ENCODE measurements around the gene UPF1.
"Not testable (repeated sequence)": the region's sequence is repeated elsewhere in the genome, so short reads cannot be mapped to it uniquely, and the experiment has no call there.

Gene UPF1

DNA sequence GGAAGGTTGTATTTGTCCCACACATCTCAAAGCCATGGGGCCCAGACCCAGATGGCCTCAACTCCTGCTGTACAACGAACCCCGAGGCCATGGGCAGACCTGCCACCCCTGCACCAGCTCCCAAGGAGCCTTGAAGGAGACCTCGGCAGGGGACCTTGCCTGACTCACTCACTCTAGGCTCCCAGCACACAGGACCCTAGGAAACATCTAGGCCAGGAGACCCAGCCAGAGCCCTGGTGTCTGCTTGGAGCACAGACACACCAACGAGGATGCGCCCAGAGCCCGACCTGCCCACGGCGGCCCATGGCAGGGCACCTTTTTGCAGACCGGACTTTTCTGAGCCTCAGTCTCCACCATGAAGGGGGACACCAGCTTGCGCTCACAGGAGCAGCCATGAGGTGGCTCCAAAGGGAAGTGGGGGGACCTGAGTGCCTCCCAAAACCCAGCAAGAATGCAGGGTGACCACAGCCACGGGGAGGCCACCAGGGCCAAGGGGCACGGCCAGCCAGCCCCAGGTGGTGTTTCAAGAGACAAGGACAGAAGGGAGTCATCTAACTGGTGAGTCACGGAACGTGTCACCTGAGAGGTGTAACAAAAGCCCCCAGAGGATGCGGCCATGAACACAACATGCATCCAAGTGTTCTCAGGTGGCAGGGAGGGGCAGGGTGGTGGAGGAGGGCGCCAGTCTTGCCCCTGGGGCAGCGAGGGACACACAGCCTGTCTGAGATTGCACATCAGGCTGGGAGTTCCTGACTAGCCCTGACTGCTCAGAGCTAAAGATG is 69.1 kb downstream of the UPF1 start:
- no peak overlapping the region for H3K4me3 ChIP-seq (ENCODE audit: low read depth, low read length)
- H3K27me3 ChIP-seq (ENCODE audit: control insufficient read depth, insufficient read depth, low read length): peaks cover 5% of the 10 kb centered on the region
- no peaks in the 10 kb centered on the region for H3K9me3 ChIP-seq (ENCODE audit: control insufficient read depth, insufficient read depth, low read length)
- H3K36me3 ChIP-seq (ENCODE audit: control insufficient read depth, insufficient read depth, low read length): peaks cover 29% of the 10 kb centered on the region
- H3K4me1 ChIP-seq (ENCODE audit: control insufficient read depth, insufficient read depth, low read length): no peaks in the 10 kb centered on the region
- H3K9ac ChIP-seq (ENCODE audit: low read depth, low read length): no peak overlapping the region

DNA sequence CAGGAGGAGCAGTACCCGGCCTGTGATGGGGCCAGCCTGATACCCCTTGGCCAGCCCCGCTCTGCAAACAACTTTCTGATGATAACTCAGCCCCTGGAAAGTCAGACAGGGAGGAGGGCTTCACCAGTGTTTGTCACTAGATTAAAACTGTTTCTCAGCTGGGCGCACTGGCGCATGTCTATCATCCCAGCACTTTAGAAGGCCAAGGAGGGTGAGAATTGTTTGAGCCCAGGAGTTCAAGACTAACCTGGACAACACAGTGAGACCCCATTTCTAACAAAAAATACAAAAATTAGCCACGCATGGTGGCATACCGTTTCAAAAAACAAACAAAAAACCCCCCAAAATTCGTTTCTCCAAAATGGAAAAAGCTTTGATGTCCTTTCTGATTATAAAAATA is 69.7 kb downstream of the UPF1 start:
- Histone ChIP-seq H3K4me3 (ENCODE audit: low read depth, low read length) (no peak overlapping the region), H3K36me3 (ENCODE audit: control insufficient read depth, insufficient read depth, low read length) (peaks cover 34% of the 10 kb centered on the region), H3K27me3 (ENCODE audit: control insufficient read depth, insufficient read depth, low read length) (peaks cover 4% of the 10 kb centered on the region), H3K9ac (ENCODE audit: low read depth, low read length) (no peak overlapping the region), H3K4me1 (ENCODE audit: control insufficient read depth, insufficient read depth, low read length) (no peaks in the 10 kb centered on the region), H3K9me3 (ENCODE audit: control insufficient read depth, insufficient read depth, low read length) (no peaks in the 10 kb centered on the region)

DNA sequence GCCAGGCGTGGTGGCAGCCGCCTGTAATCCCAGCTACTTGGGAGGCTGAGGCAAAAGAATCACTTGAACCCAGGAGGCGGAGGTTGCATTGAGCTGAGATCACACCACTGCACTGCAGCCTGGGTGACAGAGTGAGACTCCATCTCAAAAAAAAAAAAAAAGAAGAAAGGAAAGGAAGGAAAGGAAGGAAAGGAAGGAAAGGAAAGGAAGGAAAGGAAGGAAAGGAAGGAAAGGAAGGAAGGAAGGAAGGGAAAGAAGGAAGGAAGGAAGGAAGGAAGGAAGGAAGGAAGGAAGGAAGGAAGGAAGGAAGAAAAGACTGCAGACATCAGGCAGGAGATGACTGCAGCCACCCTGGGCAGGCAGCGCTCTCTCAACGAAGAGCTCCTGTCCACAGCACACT is 70.8 kb downstream of the UPF1 start:
- peaks cover 43% of the 10 kb centered on the region for H3K36me3 ChIP-seq (ENCODE audit: control insufficient read depth, insufficient read depth, low read length)
- not testable (repeated sequence) for H3K4me3 ChIP-seq (ENCODE audit: low read depth, low read length); H3K9ac ChIP-seq (ENCODE audit: low read depth, low read length); H3K27me3 ChIP-seq (ENCODE audit: control insufficient read depth, insufficient read depth, low read length); H3K9me3 ChIP-seq (ENCODE audit: control insufficient read depth, insufficient read depth, low read length); H3K4me1 ChIP-seq (ENCODE audit: control insufficient read depth, insufficient read depth, low read length)

DNA sequence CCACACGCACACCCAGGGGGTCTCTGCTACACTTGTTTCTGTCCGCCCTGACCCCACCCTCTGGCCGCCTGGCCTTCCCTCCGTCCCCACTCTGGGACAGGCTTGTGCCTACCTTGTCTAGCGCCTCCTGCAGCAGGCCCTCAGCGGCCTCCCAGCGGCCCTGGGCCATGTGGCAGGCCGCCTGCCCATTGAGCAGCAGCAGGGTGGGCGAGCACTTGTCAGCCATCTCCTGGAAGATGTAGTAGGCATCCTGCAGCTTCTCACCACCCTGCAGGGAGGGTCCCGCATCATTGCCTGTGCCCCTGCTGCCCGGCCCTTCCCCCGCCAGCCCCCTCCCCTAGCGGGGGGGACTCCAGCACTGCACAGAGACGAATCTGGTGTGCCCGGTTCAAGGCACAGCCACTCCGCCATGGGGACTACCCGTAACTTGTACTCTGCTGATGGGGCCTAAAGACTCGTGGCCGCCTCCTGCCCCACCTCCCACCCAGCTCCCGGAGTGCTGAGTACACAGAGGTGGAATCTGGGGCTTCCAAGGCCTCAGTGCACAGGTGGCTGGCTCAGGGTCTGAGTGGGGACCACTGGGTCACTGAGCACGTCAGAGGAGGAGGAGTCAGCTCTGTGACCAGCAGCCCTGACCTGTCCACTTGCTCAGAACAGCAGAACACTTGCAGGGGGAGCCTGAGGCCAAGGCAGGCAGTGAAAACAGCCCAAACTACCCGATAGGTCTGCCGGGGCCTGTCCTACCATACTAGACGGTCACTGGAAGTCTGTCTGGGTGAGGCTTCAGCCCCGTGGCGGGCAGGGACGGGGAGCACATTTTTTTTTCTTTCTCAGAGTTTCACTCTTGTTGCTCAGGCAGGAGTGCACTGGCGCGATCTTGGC is 71.6 kb downstream of the UPF1 start:
- no peaks in the 10 kb centered on the region for H3K4me1 ChIP-seq (ENCODE audit: control insufficient read depth, insufficient read depth, low read length)
- H3K36me3 ChIP-seq (ENCODE audit: control insufficient read depth, insufficient read depth, low read length): peaks cover 46% of the 10 kb centered on the region
- no peak overlapping the region for H3K9ac ChIP-seq (ENCODE audit: low read depth, low read length)
- H3K27me3 ChIP-seq (ENCODE audit: control insufficient read depth, insufficient read depth, low read length): no peaks in the 10 kb centered on the region
- no peak overlapping the region for H3K4me3 ChIP-seq (ENCODE audit: low read depth, low read length)
- no peaks in the 10 kb centered on the region for H3K9me3 ChIP-seq (ENCODE audit: control insufficient read depth, insufficient read depth, low read length)

DNA sequence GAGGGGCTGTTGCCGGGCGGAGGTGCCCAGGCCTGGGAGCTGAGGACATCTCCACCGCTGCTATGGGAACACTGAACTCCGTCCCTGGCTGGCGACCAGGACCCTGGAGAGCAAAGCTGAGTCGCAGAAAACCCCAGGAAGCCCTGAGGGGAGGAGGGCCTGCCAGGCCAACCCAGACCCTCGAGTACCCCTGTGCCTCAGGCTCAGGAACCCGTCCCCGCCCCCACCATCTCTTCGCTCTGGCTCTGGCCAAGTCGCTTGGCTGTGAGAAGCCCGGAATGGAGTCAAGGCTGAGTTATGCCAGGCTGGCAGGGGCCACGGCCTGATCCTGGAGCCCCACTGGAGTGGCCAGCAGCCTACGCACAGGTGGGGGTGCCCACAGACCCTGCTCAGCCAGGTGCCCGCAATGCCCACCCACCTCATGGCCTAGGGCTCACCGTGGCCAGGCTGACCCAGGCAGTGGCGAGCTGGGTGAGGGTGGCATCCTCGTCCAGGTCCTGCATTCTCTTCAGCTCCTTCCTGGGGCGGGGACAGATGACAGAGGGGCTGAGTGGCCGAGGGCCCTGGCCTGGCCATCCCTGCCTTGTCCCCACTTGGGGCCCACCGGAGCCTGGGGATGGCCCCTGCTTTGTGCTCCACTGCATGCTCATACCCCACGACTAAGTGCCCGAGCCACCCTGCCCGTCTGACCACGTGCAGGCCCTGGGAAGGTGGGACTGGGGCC is 72.7 kb downstream of the UPF1 start:
- Histone ChIP-seq H3K9me3 (ENCODE audit: control insufficient read depth, insufficient read depth, low read length) (no peaks in the 10 kb centered on the region), H3K9ac (ENCODE audit: low read depth, low read length) (no peak overlapping the region), H3K4me1 (ENCODE audit: control insufficient read depth, insufficient read depth, low read length) (no peaks in the 10 kb centered on the region), H3K27me3 (ENCODE audit: control insufficient read depth, insufficient read depth, low read length) (no peaks in the 10 kb centered on the region), H3K36me3 (ENCODE audit: control insufficient read depth, insufficient read depth, low read length) (peaks cover 41% of the 10 kb centered on the region), H3K4me3 (ENCODE audit: low read depth, low read length) (no peak overlapping the region)

DNA sequence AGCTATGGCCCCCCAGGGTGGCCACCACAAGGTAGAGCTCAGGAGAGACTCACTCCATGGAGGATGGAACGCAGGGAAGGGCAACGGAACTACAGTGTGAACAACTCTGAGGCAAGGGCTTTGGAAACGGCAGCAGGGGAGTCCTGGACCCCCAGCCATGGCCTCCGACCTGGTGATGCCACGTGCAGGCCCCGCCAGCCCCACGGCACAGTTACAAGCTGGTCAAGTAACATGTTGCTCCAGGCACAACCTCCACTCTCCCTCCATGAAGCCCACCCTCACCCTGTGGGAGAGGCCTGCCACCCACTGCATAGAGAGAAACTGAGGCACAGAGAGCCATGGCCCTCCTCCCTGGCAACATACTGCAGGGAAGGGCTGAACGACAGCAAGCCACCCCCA is 73.3 kb downstream of the UPF1 start:
- Histone ChIP-seq H3K36me3 (ENCODE audit: control insufficient read depth, insufficient read depth, low read length) (peaks cover 43% of the 10 kb centered on the region), H3K4me1 (ENCODE audit: control insufficient read depth, insufficient read depth, low read length) (no peaks in the 10 kb centered on the region), H3K9ac (ENCODE audit: low read depth, low read length) (no peak overlapping the region), H3K27me3 (ENCODE audit: control insufficient read depth, insufficient read depth, low read length) (no peaks in the 10 kb centered on the region), H3K9me3 (ENCODE audit: control insufficient read depth, insufficient read depth, low read length) (no peaks in the 10 kb centered on the region), H3K4me3 (ENCODE audit: low read depth, low read length) (no peak overlapping the region)

DNA sequence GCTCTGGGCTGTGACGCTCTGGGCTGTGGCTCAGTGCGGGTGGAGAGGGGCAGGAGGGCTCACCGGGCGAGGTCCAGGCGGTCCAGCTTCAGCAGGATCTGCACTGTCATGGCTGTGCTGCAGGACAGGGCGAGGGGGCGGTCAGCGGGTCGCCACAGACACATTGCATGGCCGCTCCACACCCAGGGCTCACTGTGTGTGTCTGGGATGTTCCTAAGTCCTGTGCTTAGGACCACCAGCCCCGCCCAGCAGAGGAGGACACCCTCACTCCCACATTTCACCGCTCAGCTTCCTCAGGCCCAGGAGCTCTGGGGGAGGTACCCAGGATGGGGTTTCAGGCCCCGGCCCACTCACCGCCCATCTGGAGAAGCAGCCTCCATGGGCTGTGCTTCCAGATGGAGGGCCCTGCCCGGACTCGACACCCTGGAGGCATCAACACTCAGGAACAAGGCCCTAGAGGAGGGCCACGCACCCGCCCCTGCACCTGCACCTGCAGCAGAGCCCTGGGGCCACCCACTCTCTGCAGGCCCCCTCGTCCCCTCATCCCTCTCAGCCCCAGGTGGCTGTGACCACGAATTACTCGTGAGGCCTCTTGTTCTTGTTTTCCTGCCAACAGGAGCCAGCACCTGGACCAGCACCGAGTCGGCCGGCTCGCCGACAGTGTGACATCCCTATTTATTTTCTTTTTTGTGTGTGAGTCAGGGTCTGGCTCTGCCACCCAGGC is 73.9 kb downstream of the UPF1 start:
- H3K9me3 ChIP-seq (ENCODE audit: control insufficient read depth, insufficient read depth, low read length): no peaks in the 10 kb centered on the region
- peaks cover 42% of the 10 kb centered on the region for H3K36me3 ChIP-seq (ENCODE audit: control insufficient read depth, insufficient read depth, low read length)
- no peaks in the 10 kb centered on the region for H3K27me3 ChIP-seq (ENCODE audit: control insufficient read depth, insufficient read depth, low read length)
- no peak overlapping the region for H3K9ac ChIP-seq (ENCODE audit: low read depth, low read length)
- H3K4me1 ChIP-seq (ENCODE audit: control insufficient read depth, insufficient read depth, low read length): no peaks in the 10 kb centered on the region
- no peak overlapping the region for H3K4me3 ChIP-seq (ENCODE audit: low read depth, low read length)

DNA sequence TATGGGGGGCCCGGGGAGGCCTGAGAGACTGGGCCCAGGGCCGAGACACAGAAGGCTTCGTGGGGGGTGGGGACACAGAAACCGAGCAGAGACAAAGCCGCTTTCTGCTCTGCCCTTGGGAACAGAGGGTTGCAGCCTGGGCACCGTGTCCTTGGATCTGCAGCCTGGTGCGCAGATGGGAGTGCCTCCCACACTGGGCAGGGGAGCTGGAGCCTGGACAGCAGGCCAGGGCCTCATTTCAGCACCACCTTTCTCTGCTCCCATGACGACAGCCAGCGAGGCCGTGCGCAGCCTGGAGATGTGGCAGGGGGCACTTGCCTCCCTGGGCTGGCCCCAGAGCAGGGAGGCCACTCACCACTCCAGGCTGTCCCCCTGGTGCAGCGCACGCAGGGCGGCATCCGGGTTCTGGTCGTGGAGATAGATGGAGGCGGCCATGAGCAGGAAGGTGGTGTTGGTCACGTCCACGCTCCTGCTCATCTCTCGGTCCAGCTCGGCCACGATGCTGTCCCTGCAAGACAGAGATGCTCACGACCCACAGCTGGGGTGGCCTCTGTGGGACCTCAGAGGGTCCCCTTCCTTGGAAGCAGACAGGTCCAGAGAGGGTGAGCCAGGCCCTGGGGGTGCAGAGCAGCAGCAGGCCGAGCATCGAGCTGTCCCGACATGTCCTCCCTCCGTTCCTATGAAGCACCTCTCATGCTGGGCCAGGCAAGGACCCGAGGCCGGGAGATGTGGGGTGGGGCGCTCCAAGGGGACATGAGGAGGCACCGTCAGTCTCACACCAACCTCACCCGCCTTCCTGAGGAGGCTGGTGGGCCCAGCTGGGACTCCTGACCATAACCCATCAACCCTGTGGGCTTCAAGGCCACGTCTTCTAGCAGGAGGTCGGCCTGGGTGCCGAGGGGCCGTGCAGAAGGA is 75.1 kb downstream of the UPF1 start:
- no peaks in the 10 kb centered on the region for H3K27me3 ChIP-seq (ENCODE audit: control insufficient read depth, insufficient read depth, low read length)
- no peak overlapping the region for H3K4me3 ChIP-seq (ENCODE audit: low read depth, low read length)
- H3K4me1 ChIP-seq (ENCODE audit: control insufficient read depth, insufficient read depth, low read length): no peaks in the 10 kb centered on the region
- H3K36me3 ChIP-seq (ENCODE audit: control insufficient read depth, insufficient read depth, low read length): peaks cover 41% of the 10 kb centered on the region
- H3K9me3 ChIP-seq (ENCODE audit: control insufficient read depth, insufficient read depth, low read length): no peaks in the 10 kb centered on the region
- no peak overlapping the region for H3K9ac ChIP-seq (ENCODE audit: low read depth, low read length)

DNA sequence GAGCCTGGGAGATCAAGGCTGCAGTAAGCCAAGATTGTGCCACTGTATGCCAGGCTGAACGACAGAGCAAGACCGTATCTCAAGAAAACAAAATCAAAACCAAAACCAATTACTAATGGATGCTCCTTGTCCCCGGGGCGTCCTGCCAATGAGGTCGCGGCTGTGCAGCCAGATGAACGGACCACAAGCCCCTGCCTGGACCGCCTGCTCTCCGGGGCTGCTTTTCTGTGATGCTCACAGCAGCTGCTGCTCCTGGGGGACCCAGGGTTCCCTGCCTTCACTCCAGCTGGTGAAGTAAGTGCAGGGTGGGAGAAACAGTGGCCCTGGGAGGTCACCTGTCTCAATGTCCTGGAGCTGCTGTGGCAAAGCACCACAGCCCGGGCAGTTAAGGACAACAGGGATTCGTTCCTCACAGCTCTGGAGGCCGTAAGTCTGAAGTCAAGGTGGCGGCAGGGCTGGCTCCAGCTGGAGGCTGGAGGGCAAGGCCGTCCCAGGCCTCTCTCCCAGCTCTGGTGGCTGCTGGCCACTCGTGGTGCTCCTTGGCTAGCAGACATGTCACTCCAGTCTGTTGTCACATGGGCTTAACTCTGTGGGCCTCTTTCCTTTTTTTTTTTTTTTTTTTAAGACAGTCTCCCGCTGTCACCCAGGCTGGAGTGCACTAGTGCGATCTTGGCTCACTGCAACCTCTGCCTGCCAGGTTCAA is 77.3 kb downstream of the UPF1 start:
- H3K9me3 ChIP-seq (ENCODE audit: control insufficient read depth, insufficient read depth, low read length): no peaks in the 10 kb centered on the region
- peaks cover 40% of the 10 kb centered on the region for H3K36me3 ChIP-seq (ENCODE audit: control insufficient read depth, insufficient read depth, low read length)
- H3K4me3 ChIP-seq (ENCODE audit: low read depth, low read length): no peak overlapping the region
- no peak overlapping the region for H3K9ac ChIP-seq (ENCODE audit: low read depth, low read length)
- H3K4me1 ChIP-seq (ENCODE audit: control insufficient read depth, insufficient read depth, low read length): no peaks in the 10 kb centered on the region
- H3K27me3 ChIP-seq (ENCODE audit: control insufficient read depth, insufficient read depth, low read length): no peaks in the 10 kb centered on the region

DNA sequence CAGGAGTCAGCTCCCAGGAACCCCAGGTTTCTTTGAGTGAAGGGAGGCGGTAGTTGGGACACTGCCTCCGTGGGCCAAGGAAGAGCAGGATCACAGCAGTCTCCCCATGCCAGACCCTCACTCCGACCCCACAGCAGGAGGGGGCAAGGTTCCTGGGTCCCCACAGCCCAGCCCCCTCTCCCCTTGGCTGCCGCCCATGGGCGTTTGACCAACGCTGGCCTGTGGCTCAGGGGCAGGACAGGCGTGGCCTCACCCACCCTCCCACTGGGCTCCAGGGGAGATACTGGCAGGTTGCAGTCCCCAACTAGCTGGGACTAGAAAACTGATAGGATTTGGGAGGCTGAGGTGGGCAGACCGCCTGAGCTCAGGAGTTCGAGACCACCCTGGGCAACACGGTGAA is 78.3 kb downstream of the UPF1 start:
- Histone ChIP-seq H3K4me1 (ENCODE audit: control insufficient read depth, insufficient read depth, low read length) (no peaks in the 10 kb centered on the region), H3K27me3 (ENCODE audit: control insufficient read depth, insufficient read depth, low read length) (no peaks in the 10 kb centered on the region), H3K9me3 (ENCODE audit: control insufficient read depth, insufficient read depth, low read length) (no peaks in the 10 kb centered on the region), H3K36me3 (ENCODE audit: control insufficient read depth, insufficient read depth, low read length) (peaks cover 37% of the 10 kb centered on the region), H3K9ac (ENCODE audit: low read depth, low read length) (no peak overlapping the region), H3K4me3 (ENCODE audit: low read depth, low read length) (no peak overlapping the region)
